Skeletal muscle cell (primary cell): Measurements from ENCODE around the gene TRIM47.
A peak's percentile ranks its signal among the peaks of the same experiment; 100 is the strongest.
"Not testable (repeated sequence)": the region's sequence is repeated elsewhere in the genome, so short reads cannot be mapped to it uniquely, and the experiment has no call there.

Experiments
- DNase-seq: peaks from one replicate; pipeline ENCODE4 v3.0.0-alpha.2; 2010; ENCODE audit warnings: low read depth
- H3K4me3 ChIP-seq: 2 replicates; pipeline ENCODE4 v1.5.1; 2011; ENCODE audit warnings: low read depth, mild to moderate bottlenecking, control low read depth, low read length, moderate library complexity

Gene TRIM47

GRCh38 chr17:75873587-75874322 is 4.6 kb downstream of the TRIM47 start:
- no peak for DNase-seq
- no peak overlapping the region for H3K4me3 ChIP-seq

DNA sequence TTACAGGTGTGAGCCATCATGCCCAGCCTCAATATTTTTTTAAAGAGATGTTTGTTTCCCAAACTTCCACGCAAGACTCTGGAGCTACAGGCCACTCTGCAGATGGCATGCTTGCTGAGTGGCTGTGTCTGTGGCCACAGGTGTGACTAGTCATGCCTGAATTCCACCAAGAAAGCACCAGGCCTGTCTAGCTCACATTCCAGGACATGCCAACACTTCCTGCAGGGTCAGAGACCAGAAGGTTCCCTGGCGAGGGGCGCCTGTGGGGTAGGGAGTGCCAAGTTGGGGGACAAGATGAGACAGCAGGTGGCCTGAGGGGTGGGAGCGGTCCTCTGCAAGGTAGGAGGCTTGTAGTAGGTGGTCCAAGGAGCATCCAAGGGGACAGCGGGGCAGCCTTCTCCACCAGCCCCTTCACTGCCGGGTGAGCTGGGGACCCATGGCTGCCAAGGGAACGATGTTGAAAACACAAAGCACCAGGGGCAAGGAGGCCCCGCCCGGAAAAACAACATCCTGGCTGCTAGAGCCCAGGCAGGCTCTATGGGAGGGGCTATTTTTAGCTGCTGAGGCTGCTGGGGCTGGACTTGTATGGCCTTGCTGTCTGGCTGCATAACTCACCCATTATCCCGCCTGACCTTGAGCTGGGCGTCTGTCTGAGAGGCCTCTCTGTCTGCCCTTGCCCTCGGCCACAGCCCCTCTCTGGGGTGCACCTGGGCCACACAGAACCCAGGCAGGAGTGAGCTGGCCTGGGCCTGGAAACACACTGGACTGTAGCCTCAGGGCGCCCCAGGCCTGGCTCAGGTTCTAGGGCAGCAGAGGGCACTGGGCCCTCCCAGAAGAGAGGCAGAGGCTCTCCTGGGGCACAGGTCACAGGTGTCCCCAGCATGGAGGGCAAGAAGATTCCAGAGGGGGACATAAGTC is 5.7 kb downstream of the TRIM47 start:
- H3K4me3 ChIP-seq: no peak overlapping the region
- DNase-seq: no peak

- not testable (repeated sequence) for H3K4me3 ChIP-seq, DNase-seq
Observed at GRCh38 chr17:75870228-75870627, 8.2 kb downstream of the TRIM47 start.

GRCh38 chr17:75869282-75870141 is 8.9 kb downstream of the TRIM47 start:
- DNase-seq: no peak
- H3K4me3 ChIP-seq: no peak overlapping the region

GRCh38 chr17:75868730-75869281 is 9.6 kb downstream of the TRIM47 start:
- not testable (repeated sequence) for DNase-seq, H3K4me3 ChIP-seq

DNA sequence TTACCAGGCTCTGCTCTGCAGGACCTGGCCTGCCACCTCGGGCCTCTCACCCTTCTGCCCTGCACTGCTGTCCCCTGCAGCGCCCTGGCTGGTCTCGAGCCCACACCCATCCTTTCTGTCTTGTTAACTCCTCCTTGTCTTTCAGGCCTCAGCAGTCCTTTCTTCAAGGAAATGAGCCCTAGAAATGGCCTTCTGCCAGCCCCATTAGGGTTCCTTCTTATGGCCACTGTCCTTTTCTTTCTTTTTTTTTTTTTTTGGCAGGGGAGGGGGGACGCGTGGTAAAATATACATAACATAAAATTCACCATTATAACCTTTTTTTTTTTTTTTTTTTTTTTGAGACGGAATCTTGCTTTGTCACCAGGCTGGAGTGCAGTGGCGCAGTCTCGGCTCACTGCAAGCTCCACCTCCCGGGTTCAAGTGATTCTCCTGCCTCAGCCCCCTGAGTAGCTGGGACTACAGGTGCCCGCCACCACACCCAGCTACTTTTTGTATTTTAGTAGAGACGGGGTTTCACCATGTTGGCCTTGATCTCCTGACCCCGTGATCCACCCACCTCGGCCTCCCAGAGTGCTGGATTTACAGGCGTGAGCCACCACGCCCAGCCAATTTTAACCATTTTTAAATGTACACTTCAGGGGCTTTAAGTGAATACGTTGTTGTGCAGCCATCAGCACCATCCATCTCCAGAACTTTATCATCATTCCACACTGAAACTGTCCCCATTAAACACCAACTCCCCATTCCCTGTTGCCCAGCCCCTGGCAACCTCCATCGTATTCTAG is 12.8 kb downstream of the TRIM47 start:
- not testable (repeated sequence) for DNase-seq, H3K4me3 ChIP-seq

DNA sequence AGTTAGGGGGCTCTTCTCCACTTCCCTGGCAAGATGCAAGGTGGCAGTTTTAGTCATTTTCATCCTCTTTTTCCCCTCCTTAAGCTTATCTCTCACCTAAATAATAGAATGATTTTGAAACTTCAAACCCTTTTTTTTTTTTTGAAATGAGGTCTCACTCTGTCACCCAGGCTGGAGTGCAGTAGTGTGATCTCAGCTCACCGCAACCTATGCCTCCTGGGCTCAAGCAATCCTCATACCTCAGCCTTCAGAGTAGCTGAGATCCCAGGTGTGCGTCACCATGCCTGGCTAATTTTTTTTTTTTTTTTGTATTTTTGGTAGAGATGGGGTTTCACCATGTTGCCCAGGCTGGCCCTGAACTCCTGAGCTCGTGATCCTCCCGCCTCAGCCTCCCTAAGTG is 13.5 kb downstream of the TRIM47 start:
- not testable (repeated sequence) for H3K4me3 ChIP-seq, DNase-seq

GRCh38 chr17:75864448-75864871 is 13.9 kb downstream of the TRIM47 start:
- no peak overlapping the region for H3K4me3 ChIP-seq
- DNase-seq: peak; percentile 41

GRCh38 chr17:75861927-75862317 is 16.5 kb downstream of the TRIM47 start:
- H3K4me3 ChIP-seq: no peak overlapping the region
- no peak for DNase-seq

GRCh38 chr17:75859358-75859757 is 19.0 kb downstream of the TRIM47 start:
- DNase-seq, H3K4me3 ChIP-seq: not testable (repeated sequence)

- H3K4me3 ChIP-seq: peak overlapping the region; percentile 88
- DNase-seq: no peak
Observed at GRCh38 chr17:75856062-75856756, 22.2 kb downstream of the TRIM47 start.

DNA sequence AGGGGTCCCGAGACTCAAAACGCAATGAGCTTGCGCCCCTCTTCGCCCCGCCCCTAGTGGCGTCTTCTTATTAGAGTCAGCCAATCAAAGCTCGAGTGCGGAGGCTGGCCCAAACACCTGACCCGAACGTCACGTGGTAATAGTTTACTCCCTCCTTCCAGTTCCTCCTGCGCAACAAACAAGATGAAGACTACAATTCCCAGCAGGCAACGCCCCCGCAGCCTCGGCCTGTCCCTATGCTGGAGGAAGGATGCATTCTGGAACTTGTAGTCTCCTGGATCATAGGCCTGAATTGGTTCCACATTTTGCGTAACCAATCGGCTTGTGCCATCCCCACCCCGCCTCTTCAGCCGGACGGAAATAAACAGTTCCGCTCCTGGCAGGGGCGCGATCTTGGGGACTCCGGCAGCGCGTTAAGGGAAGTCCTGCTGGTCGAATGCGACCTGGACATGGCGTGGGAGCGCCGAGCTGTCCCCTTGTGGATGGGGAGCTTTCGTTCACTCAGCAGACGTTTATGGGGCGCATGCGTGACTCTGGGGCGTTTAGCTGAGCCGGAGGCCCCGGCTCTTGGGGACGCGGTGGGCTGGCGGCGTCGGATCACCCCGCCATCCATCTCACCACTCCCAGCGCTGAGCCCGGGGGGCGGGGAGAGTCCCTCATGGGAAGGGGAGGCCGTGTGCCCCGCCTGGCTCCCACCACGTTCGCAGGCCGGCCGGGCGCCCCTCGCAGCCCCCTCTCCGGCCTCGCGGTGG is 22.9 kb downstream of the TRIM47 start, which contains the start of gene WBP2:
TSS of gene WBP2 (minus strand) at position 26 of the 752 bp plus-strand sequence. CDS start 38 bp downstream, outside the sequence.
- H3K4me3 ChIP-seq: peak within 1 kb of the TSS; percentile 88
- peak; percentile 100 for DNase-seq

- no peak for DNase-seq
- H3K4me3 ChIP-seq: peak overlapping the region; percentile 88
Observed at GRCh38 chr17:75854881-75855309, 23.5 kb downstream of the TRIM47 start.

- DNase-seq: no peak
- H3K4me3 ChIP-seq: peak overlapping the region; percentile 88
Observed at GRCh38 chr17:75854101-75854748, 24.2 kb downstream of the TRIM47 start.

- H3K4me3 ChIP-seq: no peak overlapping the region
- no peak for DNase-seq
Observed at GRCh38 chr17:75853433-75853832, 24.9 kb downstream of the TRIM47 start.

DNA sequence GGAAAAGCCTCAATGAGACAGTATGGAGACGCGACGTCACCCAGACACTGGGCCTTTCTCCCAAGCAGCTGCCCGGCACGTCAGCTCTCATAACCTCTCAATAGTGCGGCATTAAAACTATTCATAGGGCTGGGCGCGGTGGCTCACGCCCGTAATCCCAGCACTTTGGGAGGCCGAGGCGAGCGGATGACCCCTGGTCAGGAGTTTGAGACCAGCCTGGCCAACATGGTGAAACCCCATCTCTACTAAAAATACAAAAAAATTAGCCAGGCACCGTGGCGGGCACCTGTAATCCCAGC is 26.7 kb downstream of the TRIM47 start:
- not testable (repeated sequence) for H3K4me3 ChIP-seq, DNase-seq
